Measurements from ENCODE around the gene GPLD1.
A peak's percentile ranks its signal among the peaks of the same experiment; 100 is the strongest.

- peak in 1 of 2 donors; percentile 28 for TF ChIP-seq POLR2A (IDR thresholded peaks at IDR 0.05)
- no peak for TF ChIP-seq CTCF (IDR thresholded peaks at IDR 0.05)
- TF ChIP-seq POLR2AphosphoS5 (IDR thresholded peaks at IDR 0.05; ENCODE audit: insufficient read depth in 1 of 2, low read depth in 1 of 2), result peak; percentile 85 to 87
These were observed 86.5 kb downstream of the GPLD1 start, which contains the start of gene MRS2 for GRCh38 chr6:24402697-24403500.

Data from vagina (tissue), 2 donors.